Middle frontal gyrus (tissue), 1 donor: ENCODE results near the gene TBC1D22A.

Experiments
- DNase-seq: peaks from one replicate; pipeline ENCODE4 v3.0.0-alpha.2; 2015; ENCODE audit warnings: low spot score; ENCODE audit errors: extremely low spot score

The TBC1D22A gene

DNA sequence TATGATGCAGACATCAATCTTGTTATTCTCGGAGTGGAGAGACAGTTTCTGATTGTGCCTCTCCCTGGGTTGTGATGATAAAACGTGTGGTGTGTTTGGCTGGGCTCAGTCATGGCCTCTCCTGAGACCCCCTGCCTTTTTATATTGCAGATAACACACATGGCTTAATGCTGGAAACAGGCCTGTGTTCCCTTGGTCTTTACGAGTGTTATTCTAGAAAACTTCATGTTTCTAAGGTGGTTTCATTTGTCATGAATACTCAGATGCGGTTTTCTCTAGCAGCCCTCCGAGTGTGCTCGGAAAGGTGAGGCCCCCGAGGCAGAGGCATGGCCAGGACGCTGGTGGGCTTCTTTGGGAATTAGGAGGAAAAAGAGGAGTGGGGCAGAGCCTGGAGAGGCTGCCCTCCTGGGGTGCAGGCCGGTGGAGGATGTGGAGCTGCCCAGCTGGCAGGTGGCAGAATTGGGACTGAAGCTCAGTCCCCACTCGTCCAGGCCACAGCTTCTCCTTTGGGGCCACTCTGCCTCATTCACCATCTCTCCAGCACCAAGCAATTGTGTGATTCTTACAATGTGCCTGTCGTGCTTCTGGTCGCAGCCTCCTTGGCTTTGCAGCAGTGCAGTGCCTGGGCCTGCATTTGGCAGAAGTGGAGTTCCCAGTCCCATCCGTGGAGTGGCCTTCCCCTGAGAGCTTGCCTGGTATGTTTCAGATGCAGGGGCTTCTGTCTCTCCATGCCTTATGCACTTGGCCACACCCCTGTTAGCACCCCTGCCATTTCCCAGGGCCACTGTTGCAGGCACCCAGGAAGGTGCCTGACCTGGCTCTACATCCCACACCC is 309.6 kb downstream of the TBC1D22A start:
- DNase-seq = no peak

DNA sequence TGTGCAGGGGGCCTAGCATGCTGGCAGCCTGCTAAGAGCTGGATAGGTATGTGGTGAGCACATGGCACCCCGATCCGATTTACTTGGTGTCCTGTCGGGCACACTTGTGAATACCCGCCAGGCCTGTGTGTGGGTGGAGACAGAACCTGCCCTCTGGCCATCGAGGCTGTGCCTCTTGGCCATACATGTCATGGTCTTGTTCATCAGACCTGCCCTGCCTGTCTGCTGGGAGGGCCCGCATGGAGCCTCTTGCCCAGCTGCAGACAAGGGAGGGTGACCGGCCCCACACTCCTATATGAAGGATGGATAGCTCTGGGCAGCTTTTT is 310.2 kb downstream of the TBC1D22A start:
- no peak for DNase-seq

DNA sequence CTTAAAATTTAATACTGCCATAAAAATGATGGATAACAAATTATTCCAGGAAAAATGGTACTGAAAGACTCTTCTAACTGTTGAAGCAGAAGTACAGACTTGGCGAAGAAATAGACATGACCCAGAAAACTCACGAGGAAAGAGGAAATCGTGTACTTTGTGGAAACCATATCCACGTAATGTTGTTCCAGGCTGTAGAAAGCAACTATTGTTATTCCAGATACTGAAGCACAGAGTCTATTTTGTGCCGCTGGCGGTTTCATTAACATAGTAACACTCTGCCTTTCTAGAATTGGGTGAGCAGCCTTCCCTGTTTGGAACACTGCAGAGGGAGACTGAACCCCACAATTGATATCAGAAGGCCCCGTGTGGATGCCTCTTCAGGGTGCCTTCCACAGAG is 310.6 kb downstream of the TBC1D22A start:
- no peak for DNase-seq

GRCh38 chr22:47074105-47074504 is 311.7 kb downstream of the TBC1D22A start:
- no peak for DNase-seq

GRCh38 chr22:47075568-47075967 is 313.1 kb downstream of the TBC1D22A start:
- DNase-seq = no peak

GRCh38 chr22:47076758-47077157 is 314.3 kb downstream of the TBC1D22A start:
- no peak for DNase-seq

DNA sequence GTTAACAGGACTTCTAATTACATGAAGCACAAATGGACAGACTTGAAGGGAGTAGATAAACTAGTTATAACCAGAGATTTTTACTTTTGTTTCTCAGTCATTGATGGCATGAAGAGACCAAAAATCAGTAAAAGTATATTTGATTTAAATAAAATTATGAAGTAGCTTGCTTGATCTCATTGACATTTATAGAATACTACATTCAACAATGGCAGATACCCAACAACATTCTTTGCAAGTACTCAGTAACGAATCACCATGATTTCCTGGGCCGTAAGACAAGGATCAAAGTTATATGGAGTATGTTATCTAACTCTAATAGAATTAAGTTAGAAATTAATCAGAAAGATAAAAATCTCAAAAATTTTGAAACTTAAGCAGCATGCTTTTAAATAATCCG is 317.6 kb downstream of the TBC1D22A start:
- DNase-seq = no peak

- DNase-seq = no peak
Observed at GRCh38 chr22:47082505-47082904, 320.1 kb downstream of the TBC1D22A start.

GRCh38 chr22:47083379-47083986 is 321.0 kb downstream of the TBC1D22A start:
- DNase-seq = no peak

- DNase-seq = no peak
Observed at GRCh38 chr22:47084226-47084625, 321.8 kb downstream of the TBC1D22A start.

GRCh38 chr22:47086596-47087248 is 324.3 kb downstream of the TBC1D22A start:
- DNase-seq = no peak

DNA sequence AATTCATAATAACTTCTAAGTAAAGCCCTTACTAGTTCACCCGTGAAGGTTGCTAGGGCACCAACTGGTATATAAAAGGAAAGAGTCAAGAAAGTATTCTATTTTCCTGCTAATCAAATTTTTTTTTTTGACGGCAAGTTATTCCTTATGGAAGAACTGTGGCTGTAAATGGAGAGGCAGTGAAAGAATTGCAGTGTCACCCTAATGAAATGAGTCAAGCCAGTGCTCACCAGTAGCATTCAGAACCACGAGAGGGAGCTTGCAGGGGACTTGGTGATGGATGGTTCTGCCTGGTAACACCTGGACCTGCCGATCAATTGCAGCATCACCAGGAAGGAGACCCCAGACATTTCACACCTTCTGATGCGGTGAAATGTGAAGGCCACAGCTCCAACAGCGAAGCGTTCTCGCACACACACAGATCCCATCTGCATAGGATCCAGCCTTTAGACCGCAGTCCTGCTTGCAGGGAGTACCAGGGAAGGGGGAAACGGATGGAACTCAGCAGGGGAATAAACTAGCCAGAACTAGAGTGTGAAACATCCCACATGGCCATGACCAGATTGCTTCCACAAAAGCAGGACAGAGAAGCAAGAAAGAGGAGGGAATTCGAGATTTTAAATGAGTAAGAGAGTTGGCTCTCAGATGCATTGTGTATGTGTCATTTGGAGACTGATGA is 326.2 kb downstream of the TBC1D22A start:
- DNase-seq = no peak

DNA sequence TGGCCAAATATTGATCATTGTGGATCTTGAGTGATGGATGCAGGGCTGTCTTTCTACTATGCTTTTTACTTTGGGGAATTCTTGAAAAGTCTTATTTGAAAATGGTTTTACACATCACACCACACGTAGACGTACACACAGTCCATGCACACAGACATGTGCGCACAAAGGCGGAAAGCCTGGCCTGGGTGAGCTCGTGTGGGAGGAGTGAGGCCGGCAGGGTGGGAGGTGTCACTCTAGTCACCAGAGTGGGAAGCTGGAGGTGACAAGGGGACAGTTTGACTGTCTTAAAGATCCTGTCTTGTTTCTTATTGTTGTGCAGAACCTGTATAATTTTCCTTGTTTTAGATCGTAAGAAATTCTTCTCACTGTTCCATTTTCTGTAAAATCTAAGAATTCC is 326.9 kb downstream of the TBC1D22A start:
- DNase-seq = no peak

- DNase-seq = no peak
Observed at GRCh38 chr22:47089796-47090460, 327.5 kb downstream of the TBC1D22A start.

DNA sequence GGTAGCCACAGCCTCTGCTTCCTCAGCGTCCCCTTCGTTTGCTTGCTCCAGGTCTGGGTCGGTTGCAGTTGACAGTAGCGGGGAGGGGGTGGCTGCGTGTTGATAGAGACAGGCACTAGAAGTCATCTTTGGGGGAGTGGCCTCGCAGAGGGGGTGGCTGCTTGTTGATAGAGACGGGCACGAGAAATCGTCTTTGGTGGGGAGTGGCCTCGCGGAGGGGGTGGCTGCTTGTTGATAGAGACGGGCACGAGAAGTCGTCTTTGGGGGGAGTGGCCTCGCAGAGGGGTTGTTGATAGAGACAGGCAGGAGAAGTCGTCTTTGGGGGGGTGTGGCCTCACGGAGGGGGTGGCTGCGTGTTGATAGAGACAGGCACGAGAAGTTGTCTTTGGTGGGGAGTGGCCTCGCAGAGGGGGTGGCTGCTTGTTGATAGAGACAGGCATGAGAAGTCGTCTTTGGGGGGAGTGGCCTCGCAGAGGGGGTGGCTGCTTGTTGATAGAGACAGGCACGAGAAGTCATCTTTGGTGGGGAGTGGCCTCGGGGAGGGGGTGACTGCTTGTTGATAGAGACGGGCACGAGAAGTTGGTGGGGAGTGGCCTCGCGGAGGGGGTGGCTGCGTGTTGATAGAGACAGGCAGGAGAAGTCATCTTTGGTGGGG is 328.3 kb downstream of the TBC1D22A start:
- DNase-seq = no peak

DNA sequence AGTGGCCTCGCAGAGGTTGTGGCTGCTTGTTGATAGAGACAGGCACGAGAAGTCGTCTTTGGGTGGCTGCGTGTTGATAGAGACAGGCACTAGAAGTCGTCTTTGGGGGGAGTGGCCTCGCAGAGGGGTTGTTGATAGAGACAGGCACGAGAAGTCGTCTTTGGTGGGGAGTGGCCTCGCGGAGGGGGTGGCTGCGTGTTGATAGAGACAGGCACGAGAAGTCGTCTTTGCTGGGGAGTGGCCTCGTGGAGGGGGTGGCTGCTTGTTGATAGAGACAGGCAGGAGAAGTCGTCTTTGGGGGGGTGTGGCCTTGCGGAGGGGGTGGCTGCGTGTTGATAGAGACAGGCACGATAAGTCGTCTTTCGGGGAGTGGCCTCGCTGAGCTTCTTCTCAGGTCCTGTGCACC is 328.8 kb downstream of the TBC1D22A start:
- DNase-seq = no peak

DNA sequence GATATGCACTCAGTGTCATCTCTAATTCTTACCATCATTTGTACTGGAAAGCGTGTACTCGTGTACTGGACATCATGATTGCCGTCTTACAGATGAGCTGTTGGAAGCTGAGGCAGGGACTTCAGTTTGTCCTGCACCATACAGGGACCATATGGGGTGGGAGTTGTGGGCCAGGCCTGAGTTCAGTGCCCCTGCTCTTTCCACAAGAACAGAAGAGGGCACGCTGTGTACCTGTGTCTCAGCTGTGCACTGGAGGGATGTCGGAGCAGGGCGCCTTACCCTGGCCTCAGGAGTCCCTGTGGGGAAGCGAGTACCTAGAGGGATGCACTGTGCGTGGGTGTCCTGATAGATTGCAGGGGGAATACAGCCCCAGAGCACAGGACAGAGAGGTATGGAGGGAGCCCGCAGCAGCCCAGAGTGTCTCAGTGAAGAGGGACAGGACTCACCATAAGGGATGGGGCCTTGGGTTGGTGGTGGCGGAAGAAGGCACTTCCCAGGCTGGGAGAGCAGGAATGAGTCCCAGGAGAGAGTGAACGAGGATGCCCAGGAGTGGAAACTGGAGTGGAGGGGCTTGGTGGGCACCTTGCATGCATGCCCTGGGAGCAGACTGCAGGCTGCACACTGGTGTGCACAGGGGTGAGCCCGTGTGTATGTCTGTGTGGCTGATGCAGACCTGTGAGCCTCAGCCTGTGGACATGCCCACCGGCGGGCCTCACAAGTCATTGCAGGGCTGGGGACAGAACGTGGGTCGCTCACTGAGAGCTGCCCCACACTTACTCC is 329.7 kb downstream of the TBC1D22A start:
- DNase-seq = no peak

DNA sequence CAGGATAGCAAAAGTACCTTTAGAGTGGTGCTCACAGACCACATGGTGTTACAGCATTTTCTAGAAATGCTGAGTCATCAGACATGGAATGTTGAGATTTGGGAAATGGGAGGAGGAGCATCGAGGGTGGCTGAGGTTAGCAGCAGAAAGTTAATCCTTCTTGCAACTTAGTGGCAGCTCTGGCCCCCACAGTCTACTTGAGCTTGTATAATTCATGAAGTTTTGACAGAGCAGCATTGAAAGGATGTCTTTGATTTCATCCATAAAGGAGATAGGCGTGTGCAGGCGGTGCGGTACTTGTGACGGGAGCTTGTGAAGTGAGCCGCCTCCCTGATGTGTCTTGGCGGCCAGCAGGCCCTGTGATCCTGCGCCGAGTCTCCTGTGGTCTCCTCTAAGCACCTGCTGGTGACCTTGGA is 330.5 kb downstream of the TBC1D22A start:
- DNase-seq = no peak

DNA sequence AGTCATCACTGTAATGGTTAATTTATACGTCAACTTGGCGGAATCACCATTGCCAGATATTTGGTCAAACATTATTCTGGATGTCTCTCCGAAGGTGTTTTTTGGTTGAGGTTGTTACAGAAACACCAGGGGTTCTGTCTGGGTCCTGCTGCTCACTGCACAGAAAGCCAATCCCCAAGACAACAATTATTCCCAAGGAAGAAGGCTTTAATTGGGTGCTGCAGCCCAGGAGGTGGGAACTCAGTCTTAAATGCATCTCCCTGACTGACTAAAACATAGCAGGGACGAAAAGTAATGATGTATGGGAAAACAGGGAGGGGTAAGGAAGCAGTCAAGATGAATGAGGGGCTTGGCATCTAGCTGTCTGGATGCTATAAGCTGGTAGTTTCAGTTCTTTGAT is 331.3 kb downstream of the TBC1D22A start:
- no peak for DNase-seq

DNA sequence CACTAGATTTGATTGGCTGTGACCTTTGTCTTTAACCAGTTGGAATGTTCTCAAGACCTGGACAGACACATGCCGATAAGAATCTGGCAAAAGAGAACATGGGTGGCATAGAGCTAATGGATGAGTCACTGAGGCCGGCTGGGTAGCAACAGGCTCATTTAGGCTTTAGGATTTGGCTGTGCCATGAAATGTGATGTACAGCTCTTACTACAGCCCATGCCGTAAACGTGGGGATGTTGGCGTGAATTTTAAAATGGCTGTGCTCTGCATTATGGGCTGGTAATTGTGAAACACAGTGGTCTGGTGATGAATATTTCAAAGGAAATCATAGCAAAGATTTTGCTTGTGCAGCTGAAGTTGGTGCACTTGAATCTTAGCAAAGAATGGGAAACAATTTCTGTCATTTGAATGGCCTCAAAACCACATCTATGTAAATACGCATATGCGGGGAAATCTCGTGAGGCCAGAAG is 332.4 kb downstream of the TBC1D22A start:
- DNase-seq = no peak
